Measurements from ENCODE around the gene MYPN.

MYPN gene

GRCh38 chr10:68103901-68104300 is 5.4 kb upstream of the MYPN start:
- POLR2A ChIA-PET, result no interaction called here
- H3K27ac ChIP-seq (ENCODE audit: extremely low read depth, low read depth, low read length), result no peak overlapping the region
- CTCF ChIA-PET, result no interaction called here
- no peaks in the 10 kb centered on the region for H3K9me3 ChIP-seq (ENCODE audit: control insufficient read depth, insufficient read depth, low read depth, low read length)
- H3K4me1 ChIP-seq (ENCODE audit: control insufficient read depth, insufficient read depth, low read length), result peaks cover 18% of the 10 kb centered on the region
- no peaks in the 10 kb centered on the region for H3K36me3 ChIP-seq (ENCODE audit: control insufficient read depth in 2 of 2, insufficient read depth in 1 of 2, low read length in 2 of 2)
- no peak overlapping the region for H3K4me3 ChIP-seq (ENCODE audit: low read depth, low read length)
- TF ChIP-seq ZNF488 (tag by site-specific recombination; IDR thresholded peaks at IDR 0.05), result no peak
- TF ChIP-seq ZSCAN23 (tag by site-specific recombination; IDR thresholded peaks at IDR 0.05), result no peak

GRCh38 chr10:68105820-68106219 is 3.5 kb upstream of the MYPN start:
- Histone ChIP-seq H3K4me1 (ENCODE audit: control insufficient read depth, insufficient read depth, low read length) (peaks cover 18% of the 10 kb centered on the region), H3K27ac (ENCODE audit: extremely low read depth, low read depth, low read length) (no peak overlapping the region), H3K36me3 (ENCODE audit: control insufficient read depth in 2 of 2, insufficient read depth in 1 of 2, low read length in 2 of 2) (no peaks in the 10 kb centered on the region), H3K9me3 (ENCODE audit: control insufficient read depth, insufficient read depth, low read depth, low read length) (no peaks in the 10 kb centered on the region), H3K4me3 (ENCODE audit: low read depth, low read length) (no peak overlapping the region)
- ChIA-PET CTCF (no interaction called here), POLR2A (no interaction called here)
- no peak for TF ChIP-seq TCF7L2 (IDR thresholded peaks at IDR 0.05; ENCODE audit: borderline replicate concordance, low read depth, low read length)
- TF ChIP-seq PRDM2 (tag by site-specific recombination; IDR thresholded peaks at IDR 0.05; ENCODE audit: borderline replicate concordance), result no peak
- TF ChIP-seq ZNF398 (tag by site-specific recombination; IDR thresholded peaks at IDR 0.05), result no peak
- TF ChIP-seq ZSCAN5A (tag by site-specific recombination; IDR thresholded peaks at IDR 0.05), result no peak
- peak; percentile 58; the same call in 1 of the 2 replicates for TF ChIP-seq BCL11A (tag by site-specific recombination; IDR thresholded peaks at IDR 0.05; ENCODE audit: low read depth)
- TF ChIP-seq ZNF423 (tag by site-specific recombination; IDR thresholded peaks at IDR 0.05), result no peak
- TF ChIP-seq ZNF391 (tag by site-specific recombination; IDR thresholded peaks at IDR 0.05; ENCODE audit: borderline replicate concordance, low read depth), result no peak
- TF ChIP-seq TRIM28 (IDR thresholded peaks at IDR 0.05; ENCODE audit: borderline replicate concordance, low read length), result peak; percentile 36; the same call in 1 of the 2 replicates
- TF ChIP-seq ZNF175 (tag by site-specific recombination; IDR thresholded peaks at IDR 0.05), result no peak
- TF ChIP-seq ZIC2 (tag by site-specific recombination; IDR thresholded peaks at IDR 0.05), result no peak
- no peak for TF ChIP-seq ZBTB10 (tag by site-specific recombination; IDR thresholded peaks at IDR 0.05)
- 0 out of 2 replicates have a peak, but pooled peaks have one; percentile 52 for TF ChIP-seq TSHZ1 (tag by site-specific recombination; IDR thresholded peaks at IDR 0.05; ENCODE audit: borderline replicate concordance)
- no peak for TF ChIP-seq ZNF629 (tag by site-specific recombination; IDR thresholded peaks at IDR 0.05)
- 0 out of 2 replicates have a peak, but pooled peaks have one; percentile 53 for TF ChIP-seq ZNF843 (tag by site-specific recombination; IDR thresholded peaks at IDR 0.05)
- TF ChIP-seq ZNF600 (tag by site-specific recombination; IDR thresholded peaks at IDR 0.05), result peak; percentile 94
